ENCODE results near the gene MFAP5.
"Not testable (repeated sequence)": the region's sequence is repeated elsewhere in the genome, so short reads cannot be mapped to it uniquely, and the experiment has no call there.

MFAP5 gene

GRCh38 chr12:8624750-8625149, 37.9 kb downstream of the MFAP5 start:
- DNase-seq = not testable (repeated sequence)

- no peak for DNase-seq
Measured at GRCh38 chr12:8622646-8623045, 40.0 kb downstream of the MFAP5 start.

- DNase-seq = no peak
Measured at GRCh38 chr12:8615206-8615605, 47.4 kb downstream of the MFAP5 start.

- DNase-seq = not testable (repeated sequence)
Measured at GRCh38 chr12:8613881-8614280, 48.7 kb downstream of the MFAP5 start.

DNA sequence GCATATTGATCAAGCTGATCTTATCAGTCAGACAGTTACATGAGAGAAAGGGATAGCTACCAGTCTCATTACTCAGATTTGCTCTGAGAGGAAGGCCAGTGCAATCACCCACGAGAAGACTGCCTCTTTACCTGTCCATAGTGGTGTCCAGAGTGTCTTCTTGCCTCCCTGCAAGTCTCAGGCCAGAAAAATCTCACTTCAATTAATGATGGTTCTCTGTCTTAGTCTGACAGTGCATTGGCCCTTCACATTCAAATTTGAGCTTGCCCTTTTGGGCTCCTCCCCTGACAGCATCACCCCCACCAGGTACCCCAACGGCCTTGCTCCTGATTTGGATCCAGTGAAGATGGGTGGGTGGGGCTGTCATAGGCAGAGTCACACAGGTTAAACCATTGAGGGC, 50.0 kb downstream of the MFAP5 start, which contains the start of gene AICDA:
AICDA (minus strand) TSS at position 231 of the 400 bp plus-strand sequence; CDS start at position 139, 92 bp downstream.
- DNase-seq = no peak

GRCh38 chr12:8609061-8609570, 53.5 kb downstream of the MFAP5 start:
- DNase-seq = no peak

DNA sequence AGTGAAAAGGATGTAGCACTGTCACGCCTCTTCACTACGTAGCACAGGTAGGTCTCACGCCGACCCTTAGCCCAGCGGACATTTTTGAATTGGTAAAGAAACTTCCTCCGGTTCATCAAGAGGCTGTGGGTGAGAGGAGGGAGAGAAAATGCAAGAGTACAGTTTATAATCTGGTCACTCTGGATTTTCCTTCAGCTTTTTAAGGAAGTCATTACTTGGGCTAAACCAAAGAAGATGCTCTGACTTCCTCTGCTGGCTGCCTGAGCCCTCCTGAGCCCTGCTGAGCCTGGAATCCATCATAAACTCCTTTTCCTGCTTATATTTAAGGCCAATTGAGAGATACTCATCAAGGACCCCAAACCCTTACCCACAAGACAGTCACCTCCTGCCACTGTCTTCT, 55.7 kb downstream of the MFAP5 start:
- no peak for DNase-seq

DNA sequence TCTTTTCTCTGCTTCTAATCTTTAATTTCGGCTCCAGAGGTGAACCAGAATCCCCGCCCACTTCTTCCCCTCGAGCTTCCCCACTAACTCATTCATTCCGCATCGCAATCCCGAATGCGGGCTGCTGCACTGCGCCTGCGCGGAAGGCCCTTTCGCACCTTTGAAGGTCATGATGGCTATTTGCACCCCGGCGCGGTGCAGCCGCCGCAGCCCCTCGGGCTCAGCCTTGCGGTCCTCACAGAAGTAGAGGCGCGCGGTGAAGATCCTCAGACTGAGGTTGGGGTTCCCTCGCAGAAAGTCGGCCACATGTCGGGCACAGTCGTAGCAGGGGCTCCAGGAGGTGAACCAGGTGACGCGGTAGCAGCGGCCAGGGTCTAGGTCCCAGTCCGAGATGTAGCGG, 57.6 kb downstream of the MFAP5 start:
- DNase-seq = no peak

DNA sequence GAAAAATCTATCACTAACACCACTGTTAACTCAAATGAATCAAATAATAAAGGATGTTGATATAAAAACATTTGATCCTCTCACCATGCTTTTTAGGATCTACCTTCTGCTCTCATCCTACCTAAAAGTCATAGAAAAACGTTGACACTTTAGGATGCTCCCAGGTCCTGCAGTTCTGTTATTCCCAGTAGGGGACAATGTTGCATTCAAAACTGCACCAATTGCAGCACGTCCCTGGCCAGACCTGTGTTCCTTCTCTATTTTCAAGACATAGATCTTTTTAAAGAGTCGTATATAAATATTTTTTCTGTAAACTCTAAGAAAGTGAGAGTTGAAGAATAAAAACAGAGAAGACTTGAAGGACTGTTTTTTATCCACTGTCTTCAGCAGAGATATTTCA, 58.8 kb downstream of the MFAP5 start:
- no peak for DNase-seq

DNA sequence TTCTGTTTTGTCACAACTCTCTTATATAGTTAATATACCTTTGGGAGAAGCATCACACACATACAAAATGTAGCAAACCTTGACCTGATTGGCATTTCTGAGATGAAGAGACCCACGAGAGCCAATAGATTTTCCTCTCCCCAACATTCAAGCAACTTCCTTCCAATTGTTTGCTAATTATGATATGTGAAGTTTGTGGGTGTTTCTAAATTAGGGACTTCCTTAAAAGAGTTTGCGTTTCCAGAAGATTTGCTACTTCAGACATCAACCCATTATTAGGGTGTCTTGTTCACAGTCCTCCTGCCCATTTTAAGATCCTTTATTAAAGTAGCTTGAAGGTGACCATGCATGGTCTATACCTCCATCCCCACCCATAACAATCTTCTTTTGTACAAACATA, 59.3 kb downstream of the MFAP5 start:
- DNase-seq = no peak

DNA sequence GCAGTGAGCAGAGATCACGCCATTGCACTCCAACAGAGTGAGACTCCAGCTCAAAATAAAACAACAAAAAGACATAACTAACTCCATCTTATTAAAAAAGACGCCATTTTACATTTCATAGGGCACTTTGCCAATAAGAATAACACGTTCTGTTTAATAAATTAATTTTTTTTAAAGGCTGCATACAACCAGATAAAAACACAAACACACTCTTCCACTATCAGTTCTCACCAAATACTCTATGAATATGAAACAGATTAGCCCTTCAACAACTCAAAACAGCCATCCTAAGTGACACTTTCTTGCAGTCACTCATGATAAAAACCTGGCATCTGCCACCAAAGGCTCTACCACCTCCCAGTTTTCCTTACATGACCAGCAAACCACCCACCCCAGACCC, 66.1 kb downstream of the MFAP5 start:
- no peak for DNase-seq

Data from DMS 273 treated with DMSO at 0.1 percent for 48 hours (cell line).